Stomach (tissue), 4 donors: ENCODE results near the gene DOCK3.

Experiments used
- EP300 ChIP-seq: sonication (generic); formaldehyde crosslinking; IDR thresholded peaks from one replicate; pipeline ENCODE4 v1.6.1; 2017; ENCODE audit warnings: antibody characterized with exemption
- POLR2A ChIP-seq, 4 donors: fragments of 450-650 bp; IDR thresholded peaks; one replicate each; pipeline ENCODE4 v1.6.1; 2016; ENCODE audit warnings: antibody characterized with exemption in 4 of 4, control low read depth in 2 of 4, mild to moderate bottlenecking in 1 of 4, moderate library complexity in 1 of 4
- TF ChIP-seq, protein P1 (sequence below), 7 experiments: fragments of 450-650 bp in 4 of 7; fragments of 200-600 bp in 3 of 7; sonication (generic) in 3 of 7; IDR thresholded peaks; one replicate each; pipeline ENCODE4 v1.5.1; 2016 to 2019; ENCODE audit warnings: antibody characterized with exemption in 7 of 7, control low read depth in 2 of 7, mild to moderate bottlenecking in 1 of 7

DNA sequence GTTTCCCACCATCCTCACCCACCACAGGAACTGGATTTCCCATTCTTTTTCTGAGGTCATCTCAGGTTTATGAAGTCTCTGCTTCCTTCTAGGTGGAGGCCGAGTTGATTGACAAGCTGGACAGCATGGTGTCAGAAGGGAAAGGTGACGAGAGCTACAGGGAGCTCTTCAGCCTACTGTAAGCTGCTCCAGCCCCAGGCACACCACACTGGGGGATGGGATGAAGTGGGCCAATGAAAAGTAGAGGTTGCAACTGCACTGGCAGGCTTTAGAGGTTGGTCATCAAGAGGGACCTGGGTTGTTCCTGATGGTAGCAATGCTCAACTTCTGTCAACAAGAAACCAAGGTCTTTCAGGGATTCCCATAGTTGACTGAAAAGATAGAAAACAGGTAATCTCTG lies 655.3 kb downstream of the DOCK3 start:
- TF ChIP-seq POLR2A (IDR thresholded peaks at IDR 0.05) (no peak), EP300 (no peak)
- TF ChIP-seq, protein P1, sequence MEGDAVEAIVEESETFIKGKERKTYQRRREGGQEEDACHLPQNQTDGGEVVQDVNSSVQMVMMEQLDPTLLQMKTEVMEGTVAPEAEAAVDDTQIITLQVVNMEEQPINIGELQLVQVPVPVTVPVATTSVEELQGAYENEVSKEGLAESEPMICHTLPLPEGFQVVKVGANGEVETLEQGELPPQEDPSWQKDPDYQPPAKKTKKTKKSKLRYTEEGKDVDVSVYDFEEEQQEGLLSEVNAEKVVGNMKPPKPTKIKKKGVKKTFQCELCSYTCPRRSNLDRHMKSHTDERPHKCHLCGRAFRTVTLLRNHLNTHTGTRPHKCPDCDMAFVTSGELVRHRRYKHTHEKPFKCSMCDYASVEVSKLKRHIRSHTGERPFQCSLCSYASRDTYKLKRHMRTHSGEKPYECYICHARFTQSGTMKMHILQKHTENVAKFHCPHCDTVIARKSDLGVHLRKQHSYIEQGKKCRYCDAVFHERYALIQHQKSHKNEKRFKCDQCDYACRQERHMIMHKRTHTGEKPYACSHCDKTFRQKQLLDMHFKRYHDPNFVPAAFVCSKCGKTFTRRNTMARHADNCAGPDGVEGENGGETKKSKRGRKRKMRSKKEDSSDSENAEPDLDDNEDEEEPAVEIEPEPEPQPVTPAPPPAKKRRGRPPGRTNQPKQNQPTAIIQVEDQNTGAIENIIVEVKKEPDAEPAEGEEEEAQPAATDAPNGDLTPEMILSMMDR (IDR thresholded peaks at IDR 0.05): no peak
